HUES48 (cell line): Measurements from ENCODE around the gene SLC9A2.
A peak's percentile ranks its signal among the peaks of the same experiment; 100 is the strongest.

Source experiments
- H3K27ac ChIP-seq: one replicate; pipeline ENCODE4 v1.7.0; 2013; ENCODE audit warnings: low read depth, low read length, inconsistent platforms
- H3K27me3 ChIP-seq: 2 replicates; pipeline ENCODE4 v1.6.1; 2013; ENCODE audit warnings: mild to moderate bottlenecking, low read length; ENCODE audit not compliant: control insufficient read depth, insufficient read depth
- H3K36me3 ChIP-seq: 2 replicates; pipeline ENCODE4 v1.6.1; 2013; ENCODE audit warnings: low read length; ENCODE audit not compliant: control insufficient read depth, insufficient read depth
- H3K4me1 ChIP-seq: 2 replicates; pipeline ENCODE4 v1.6.1; 2013; ENCODE audit warnings: mild to moderate bottlenecking, low read length; ENCODE audit not compliant: control insufficient read depth, insufficient read depth
- H3K4me3 ChIP-seq: 2 replicates; pipeline ENCODE4 v1.5.1; 2013; ENCODE audit warnings: mild to moderate bottlenecking, low read depth, low read length
- H3K9ac ChIP-seq: 2 replicates; pipeline ENCODE4 v1.6.1; 2013; ENCODE audit warnings: mild to moderate bottlenecking, low read depth, low read length, moderate library complexity
- H3K9me3 ChIP-seq: 2 replicates; pipeline ENCODE4 v1.6.1; 2013; ENCODE audit warnings: low read length; ENCODE audit not compliant: control insufficient read depth, insufficient read depth

The SLC9A2 gene

GRCh38 chr2:102620332-102620731, 979 bp downstream of the SLC9A2 start:
- Histone ChIP-seq H3K27me3 (peaks cover 65% of the 10 kb centered on the region), H3K9me3 (no peaks in the 10 kb centered on the region), H3K9ac (no peak overlapping the region), H3K27ac (no peak overlapping the region), H3K4me1 (peaks cover 14% of the 10 kb centered on the region; the same call in 1 of the 2 replicates), H3K36me3 (no peaks in the 10 kb centered on the region), H3K4me3 (peak overlapping the region; percentile 62; the same call in 1 of the 2 replicates)

- no peaks in the 10 kb centered on the region for H3K36me3 ChIP-seq
- H3K9me3 ChIP-seq: no peaks in the 10 kb centered on the region
- H3K4me3 ChIP-seq: no peak overlapping the region
- H3K9ac ChIP-seq: no peak overlapping the region
- H3K27me3 ChIP-seq: peaks cover 63% of the 10 kb centered on the region
- H3K27ac ChIP-seq: no peak overlapping the region
- peaks cover 14% of the 10 kb centered on the region; the same call in 1 of the 2 replicates for H3K4me1 ChIP-seq
Measured at GRCh38 chr2:102621630-102622029, 2.3 kb downstream of the SLC9A2 start.

- Histone ChIP-seq H3K36me3 (no peaks in the 10 kb centered on the region), H3K27me3 (peaks cover 53% of the 10 kb centered on the region), H3K9ac (no peak overlapping the region), H3K4me3 (no peak overlapping the region), H3K4me1 (peaks cover 14% of the 10 kb centered on the region; the same call in 1 of the 2 replicates), H3K27ac (no peak overlapping the region), H3K9me3 (no peaks in the 10 kb centered on the region)
Measured at GRCh38 chr2:102622646-102623045, 3.3 kb downstream of the SLC9A2 start.

GRCh38 chr2:102630458-102630857, 11.1 kb downstream of the SLC9A2 start:
- Histone ChIP-seq H3K36me3 (no peaks in the 10 kb centered on the region), H3K27me3 (no peaks in the 10 kb centered on the region)

GRCh38 chr2:102632380-102633175, 13.2 kb downstream of the SLC9A2 start:
- Histone ChIP-seq H3K36me3 (no peaks in the 10 kb centered on the region), H3K9me3 (no peaks in the 10 kb centered on the region), H3K4me1 (peaks cover 8% of the 10 kb centered on the region), H3K27me3 (no peaks in the 10 kb centered on the region), H3K4me3 (no peak overlapping the region), H3K9ac (no peak overlapping the region), H3K27ac (no peak overlapping the region)

More at GRCh38 chr2:102630458-102630857, 11.1 kb downstream of the SLC9A2 start:
- peaks cover 8% of the 10 kb centered on the region for H3K4me1 ChIP-seq
- H3K4me3 ChIP-seq: no peak overlapping the region
- H3K27ac ChIP-seq: no peak overlapping the region
- no peaks in the 10 kb centered on the region for H3K9me3 ChIP-seq
- no peak overlapping the region for H3K9ac ChIP-seq

- no peak overlapping the region for H3K9ac ChIP-seq
- no peaks in the 10 kb centered on the region for H3K27me3 ChIP-seq
- H3K36me3 ChIP-seq: no peaks in the 10 kb centered on the region
- H3K9me3 ChIP-seq: no peaks in the 10 kb centered on the region
- H3K27ac ChIP-seq: no peak overlapping the region
- H3K4me3 ChIP-seq: no peak overlapping the region
- H3K4me1 ChIP-seq: peaks cover 8% of the 10 kb centered on the region
Measured at GRCh38 chr2:102634831-102635241, 15.5 kb downstream of the SLC9A2 start.

GRCh38 chr2:102635317-102635716, 16.0 kb downstream of the SLC9A2 start:
- H3K9me3 ChIP-seq: no peaks in the 10 kb centered on the region
- no peak overlapping the region for H3K27ac ChIP-seq
- no peak overlapping the region for H3K4me3 ChIP-seq
- no peak overlapping the region for H3K9ac ChIP-seq
- no peaks in the 10 kb centered on the region for H3K27me3 ChIP-seq
- H3K4me1 ChIP-seq: peaks cover 8% of the 10 kb centered on the region
- H3K36me3 ChIP-seq: no peaks in the 10 kb centered on the region

- Histone ChIP-seq H3K4me3 (no peak overlapping the region), H3K9me3 (no peaks in the 10 kb centered on the region), H3K27ac (no peak overlapping the region), H3K27me3 (no peaks in the 10 kb centered on the region), H3K36me3 (no peaks in the 10 kb centered on the region), H3K4me1 (peaks cover 8% of the 10 kb centered on the region), H3K9ac (no peak overlapping the region)
Measured at GRCh38 chr2:102636283-102636907, 17.0 kb downstream of the SLC9A2 start.

- Histone ChIP-seq H3K27me3 (no peaks in the 10 kb centered on the region), H3K36me3 (no peaks in the 10 kb centered on the region), H3K9ac (no peak overlapping the region), H3K4me1 (peaks cover 6% of the 10 kb centered on the region), H3K27ac (no peak overlapping the region), H3K9me3 (no peaks in the 10 kb centered on the region), H3K4me3 (no peak overlapping the region)
Measured at GRCh38 chr2:102637358-102637757, 18.0 kb downstream of the SLC9A2 start.

GRCh38 chr2:102639429-102639828, 20.1 kb downstream of the SLC9A2 start:
- no peak overlapping the region for H3K9ac ChIP-seq
- H3K4me1 ChIP-seq: no peaks in the 10 kb centered on the region
- no peak overlapping the region for H3K4me3 ChIP-seq
- no peaks in the 10 kb centered on the region for H3K36me3 ChIP-seq
- no peak overlapping the region for H3K27ac ChIP-seq
- H3K27me3 ChIP-seq: no peaks in the 10 kb centered on the region
- H3K9me3 ChIP-seq: no peaks in the 10 kb centered on the region

GRCh38 chr2:102652126-102652525, 32.8 kb downstream of the SLC9A2 start:
- Histone ChIP-seq H3K27me3 (no peaks in the 10 kb centered on the region), H3K4me1 (no peaks in the 10 kb centered on the region), H3K27ac (no peak overlapping the region)

More at GRCh38 chr2:102652126-102652525, 32.8 kb downstream of the SLC9A2 start:
- Histone ChIP-seq H3K4me3 (no peak overlapping the region), H3K9me3 (no peaks in the 10 kb centered on the region), H3K9ac (no peak overlapping the region), H3K36me3 (no peaks in the 10 kb centered on the region)
